IPS DF 6.9 (cell line): ENCODE data around the gene JAZF1.
"Not testable (repeated sequence)": the region's sequence is repeated elsewhere in the genome, so short reads cannot be mapped to it uniquely, and the experiment has no call there.

Experiments used
- DNase-seq: peaks from one replicate; pipeline ENCODE4 v3.0.0-alpha.2; 2013; ENCODE audit warnings: low read depth, low spot score
- H3K27ac ChIP-seq: one replicate; pipeline ENCODE4 v1.5.1; 2013; ENCODE audit warnings: low read length, control low read depth
- H3K27me3 ChIP-seq: 2 replicates; pipeline ENCODE4 v1.6.1; 2013; ENCODE audit warnings: mild to moderate bottlenecking, low read length; ENCODE audit not compliant: control insufficient read depth, insufficient read depth
- H3K36me3 ChIP-seq: 2 replicates; pipeline ENCODE4 v1.6.1; 2013; ENCODE audit warnings: low read length; ENCODE audit not compliant: control insufficient read depth, insufficient read depth
- H3K4me1 ChIP-seq: 2 replicates; pipeline ENCODE4 v1.6.1; 2013; ENCODE audit warnings: low read length; ENCODE audit not compliant: control insufficient read depth, insufficient read depth
- H3K4me3 ChIP-seq: 2 replicates; pipeline ENCODE4 v1.5.1; 2013; ENCODE audit warnings: mild to moderate bottlenecking, low read length
- H3K9me3 ChIP-seq: 2 replicates; pipeline ENCODE4 v1.6.1; 2013; ENCODE audit warnings: low read length, inconsistent platforms; ENCODE audit not compliant: control insufficient read depth, insufficient read depth
- WGBS: extraction: QIAGEN DNeasy Blood & Tissue Kit; methylation state at CpG from one replicate; pipeline ENCODE4 v1.1.7; 2013; ENCODE audit warnings: mixed read lengths, missing lambda C conversion rate; ENCODE audit not compliant: insufficient read length, insufficient coverage; 5-methylcytosine and 5-hydroxymethylcytosine counted together

Gene JAZF1

GRCh38 chr7:28017372-28017771 is 163.2 kb downstream of the JAZF1 start:
- Histone ChIP-seq H3K27me3 (no peaks in the 10 kb centered on the region), H3K4me1 (no peaks in the 10 kb centered on the region), H3K36me3 (no peaks in the 10 kb centered on the region), H3K27ac (no peak overlapping the region), H3K9me3 (no peaks in the 10 kb centered on the region), H3K4me3 (no peak overlapping the region)
- no CpG with 5 or more reads among the region's 4 CpGs for WGBS
- DNase-seq, result no peak

- Histone ChIP-seq H3K27me3 (no peaks in the 10 kb centered on the region), H3K4me1 (no peaks in the 10 kb centered on the region), H3K27ac (no peak overlapping the region), H3K36me3 (no peaks in the 10 kb centered on the region), H3K9me3 (no peaks in the 10 kb centered on the region), H3K4me3 (no peak overlapping the region)
- no peak for DNase-seq
- no CpG with 5 or more reads among the region's 2 CpGs for WGBS
These were observed 164.3 kb downstream of the JAZF1 start for GRCh38 chr7:28016297-28016696.

DNA sequence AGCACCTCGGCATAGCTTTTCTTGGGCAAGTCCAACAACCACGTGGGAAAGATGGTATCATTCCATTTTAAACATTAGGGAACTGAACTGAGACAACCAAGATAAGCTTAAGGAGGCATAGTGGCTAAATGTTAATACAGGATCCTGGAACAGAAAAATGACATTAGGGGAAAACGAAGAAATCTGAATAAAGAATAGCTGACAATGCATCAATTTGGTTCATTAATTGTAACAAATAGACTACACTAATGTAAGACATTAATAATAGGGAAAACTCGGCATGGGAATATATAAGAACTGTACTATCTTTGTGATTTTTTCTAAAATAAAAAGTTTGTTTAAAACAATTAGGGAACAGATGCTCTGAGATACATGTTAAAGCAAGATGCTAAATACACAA is 165.4 kb downstream of the JAZF1 start:
- no CpG with 5 or more reads among the region's 4 CpGs for WGBS
- Histone ChIP-seq H3K27me3 (no peaks in the 10 kb centered on the region), H3K4me3 (no peak overlapping the region), H3K27ac (no peak overlapping the region), H3K36me3 (no peaks in the 10 kb centered on the region), H3K9me3 (no peaks in the 10 kb centered on the region), H3K4me1 (no peaks in the 10 kb centered on the region)
- no peak for DNase-seq

GRCh38 chr7:28014340-28014739 is 166.3 kb downstream of the JAZF1 start:
- H3K27me3 ChIP-seq, H3K36me3 ChIP-seq, H3K4me3 ChIP-seq, H3K9me3 ChIP-seq, H3K4me1 ChIP-seq, H3K27ac ChIP-seq, DNase-seq: not testable (repeated sequence)
- no CpG with 5 or more reads among the region's 4 CpGs for WGBS

DNA sequence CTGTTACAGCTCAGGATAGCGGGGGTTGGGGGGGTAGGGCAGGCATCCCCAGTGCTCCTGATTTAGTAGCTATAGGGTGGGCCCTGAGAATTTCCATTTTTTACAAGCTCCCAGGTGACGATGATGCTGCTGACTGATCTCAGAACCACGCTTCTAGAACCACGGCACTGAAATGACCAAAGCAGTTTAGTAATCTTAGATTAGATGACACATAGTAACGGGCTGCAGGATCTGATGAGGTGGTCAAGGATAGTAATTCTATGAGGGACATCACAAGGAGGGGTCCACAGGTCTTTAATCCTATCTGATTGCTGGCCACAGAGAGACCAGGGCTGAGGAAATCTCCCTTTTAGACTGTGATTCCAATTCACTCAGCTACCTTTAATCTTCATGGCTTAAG is 167.2 kb downstream of the JAZF1 start:
- DNase-seq, result no peak
- no peaks in the 10 kb centered on the region for H3K27me3 ChIP-seq
- no peak overlapping the region for H3K27ac ChIP-seq
- no peak overlapping the region for H3K4me3 ChIP-seq
- WGBS, result no CpG with 5 or more reads among the region's 5 CpGs
- no peaks in the 10 kb centered on the region for H3K36me3 ChIP-seq
- no peaks in the 10 kb centered on the region for H3K4me1 ChIP-seq
- H3K9me3 ChIP-seq, result no peaks in the 10 kb centered on the region

DNA sequence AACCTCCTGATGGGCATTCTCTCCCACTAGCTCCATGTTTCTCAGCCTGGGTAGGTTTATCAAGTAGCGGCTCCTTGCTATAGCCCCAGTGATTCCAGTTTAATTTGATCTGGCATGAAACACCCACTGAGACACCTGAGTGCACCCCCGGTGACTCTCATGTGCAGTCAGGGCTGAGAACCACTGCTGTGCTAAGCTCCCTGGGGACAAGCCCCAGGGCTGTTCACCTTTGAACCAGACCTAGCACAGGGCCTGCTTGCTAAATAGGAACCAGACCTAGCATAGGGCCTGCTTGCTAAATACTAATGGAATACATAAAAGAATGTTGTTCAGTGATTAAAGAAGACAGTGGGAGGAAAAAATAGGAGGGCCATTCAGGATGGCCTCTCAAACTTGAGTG is 167.6 kb downstream of the JAZF1 start:
- H3K4me3 ChIP-seq, result no peak overlapping the region
- H3K36me3 ChIP-seq, result no peaks in the 10 kb centered on the region
- no CpG with 5 or more reads among the region's 2 CpGs for WGBS

GRCh38 chr7:28008911-28009310 is 171.7 kb downstream of the JAZF1 start:
- Histone ChIP-seq H3K4me1 (no peaks in the 10 kb centered on the region), H3K4me3 (no peak overlapping the region), H3K9me3 (no peaks in the 10 kb centered on the region), H3K36me3 (no peaks in the 10 kb centered on the region), H3K27me3 (no peaks in the 10 kb centered on the region), H3K27ac (no peak overlapping the region)
- no CpG with 5 or more reads among the region's 2 CpGs for WGBS
- no peak for DNase-seq

More for the DNA sequence above, 167.6 kb downstream of the JAZF1 start:
- no peaks in the 10 kb centered on the region for H3K27me3 ChIP-seq
- no peak for DNase-seq
- H3K9me3 ChIP-seq, result no peaks in the 10 kb centered on the region
- H3K27ac ChIP-seq, result no peak overlapping the region
- no peaks in the 10 kb centered on the region for H3K4me1 ChIP-seq

DNA sequence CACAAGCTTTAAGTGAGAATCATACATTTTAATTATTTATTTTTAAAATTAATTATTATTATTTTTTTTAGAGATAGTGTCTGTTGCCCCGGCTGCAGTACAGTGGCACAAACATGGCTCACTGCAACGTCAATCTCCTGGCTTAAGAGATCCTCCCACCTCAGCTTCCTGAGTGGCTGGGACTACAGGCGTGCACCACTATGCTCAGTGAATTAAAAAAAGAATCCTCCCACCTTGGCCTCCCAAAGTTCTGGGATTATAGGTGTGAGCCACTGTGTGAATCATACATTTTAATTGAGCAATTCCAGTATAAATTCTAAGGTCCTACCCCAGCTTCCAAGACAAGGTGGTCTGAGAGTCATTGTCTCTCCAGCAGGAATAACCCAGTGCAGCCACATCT is 172.4 kb downstream of the JAZF1 start:
- WGBS, result no CpG with 5 or more reads among the region's 3 CpGs
- Histone ChIP-seq H3K36me3 (no peaks in the 10 kb centered on the region), H3K4me3 (no peak overlapping the region), H3K9me3 (no peaks in the 10 kb centered on the region), H3K4me1 (no peaks in the 10 kb centered on the region), H3K27ac (no peak overlapping the region), H3K27me3 (no peaks in the 10 kb centered on the region)
- no peak for DNase-seq

DNA sequence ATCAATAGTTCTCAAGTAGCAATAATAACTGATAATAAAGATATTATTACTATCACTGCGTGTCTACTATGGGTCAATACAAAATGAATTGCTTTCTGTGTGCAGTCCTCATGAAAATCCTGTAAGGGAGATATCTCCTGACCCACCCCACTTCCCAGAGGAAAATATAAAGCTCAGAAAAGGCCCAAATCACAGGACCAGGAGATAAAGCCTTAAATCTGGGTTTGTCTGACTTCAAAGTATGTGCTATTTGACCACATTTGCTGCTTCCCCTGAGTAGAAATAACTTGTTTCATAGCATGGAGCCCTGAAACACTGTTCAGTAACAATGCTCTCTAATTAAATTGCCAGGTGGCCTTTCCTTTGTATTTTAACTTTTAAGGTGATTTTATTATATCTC is 174.1 kb downstream of the JAZF1 start:
- Histone ChIP-seq H3K4me1 (no peaks in the 10 kb centered on the region), H3K4me3 (no peak overlapping the region), H3K27me3 (no peaks in the 10 kb centered on the region), H3K27ac (no peak overlapping the region), H3K9me3 (no peaks in the 10 kb centered on the region), H3K36me3 (no peaks in the 10 kb centered on the region)
- DNase-seq, result no peak
- WGBS, result no CpG with 5 or more reads among the region's 1 CpG

- Histone ChIP-seq H3K27ac (no peak overlapping the region), H3K9me3 (no peaks in the 10 kb centered on the region), H3K27me3 (no peaks in the 10 kb centered on the region), H3K4me3 (no peak overlapping the region), H3K4me1 (no peaks in the 10 kb centered on the region), H3K36me3 (no peaks in the 10 kb centered on the region)
- WGBS, result no CpG with 5 or more reads among the region's 1 CpG
- no peak for DNase-seq
These were observed 174.8 kb downstream of the JAZF1 start for GRCh38 chr7:28005847-28006231.

DNA sequence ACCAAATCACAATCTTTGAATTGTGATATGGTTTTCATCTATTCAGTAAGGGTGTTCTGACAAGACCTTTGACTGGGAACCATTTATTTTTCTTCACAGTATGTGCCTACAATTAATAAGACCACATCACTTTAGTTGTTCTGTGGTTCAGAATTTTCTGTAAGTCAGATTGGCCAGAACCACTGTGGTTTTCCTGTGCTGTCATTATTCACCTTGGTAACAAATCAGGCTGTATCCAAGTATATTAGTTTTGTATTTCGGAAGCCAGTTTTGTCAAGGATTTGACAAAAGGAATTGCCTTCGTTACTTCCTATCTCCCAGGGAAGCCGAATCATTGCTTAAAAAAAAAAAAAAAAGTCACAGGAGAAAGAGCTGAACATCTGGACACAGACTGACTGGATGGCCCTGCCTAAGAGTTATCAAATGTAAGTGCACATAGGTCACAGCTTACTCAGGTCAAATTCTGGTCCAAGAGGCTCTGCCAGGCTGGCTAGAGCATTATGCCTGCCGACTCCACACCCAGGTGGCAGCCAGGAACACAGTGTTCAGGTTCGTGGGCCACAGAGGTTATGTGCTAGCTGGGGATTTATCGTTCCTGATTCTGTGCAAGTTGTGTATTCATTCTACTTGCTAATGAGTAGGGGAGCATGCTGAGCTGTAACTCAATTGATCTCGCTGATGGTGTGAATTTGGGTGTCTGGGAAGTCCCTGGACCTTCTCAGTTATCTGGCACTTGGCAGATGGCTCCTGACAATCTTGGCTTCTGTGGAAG is 175.3 kb downstream of the JAZF1 start:
- DNase-seq, result no peak
- H3K36me3 ChIP-seq, result no peaks in the 10 kb centered on the region
- no CpG with 5 or more reads among the region's 7 CpGs for WGBS

More for the DNA sequence above, 175.3 kb downstream of the JAZF1 start:
- H3K4me3 ChIP-seq, result no peak overlapping the region
- H3K9me3 ChIP-seq, result no peaks in the 10 kb centered on the region
- H3K27ac ChIP-seq, result no peak overlapping the region
- no peaks in the 10 kb centered on the region for H3K4me1 ChIP-seq
- no peaks in the 10 kb centered on the region for H3K27me3 ChIP-seq
